DND-41 (cell line): ENCODE results near the gene ADIPOR1.

Experiments used
- ATAC-seq: fragments of 200-7000 bp; cut with Tn5 transposase; 3 replicates; pipeline ENCODE4 v1.9.1; 2021; ENCODE audit warnings: low read depth; ENCODE audit not compliant: insufficient read depth
- DNase-seq: peaks from one replicate; pipeline ENCODE4 v3.0.0-alpha.2; 2020
- H2AFZ ChIP-seq: 2 replicates; pipeline ENCODE4 v1.6.0; 2012; ENCODE audit warnings: low read depth, low read length
- H3K27ac ChIP-seq: 2 replicates; pipeline ENCODE4 v1.5.1; 2012; ENCODE audit warnings: low read length, inconsistent platforms
- H3K27me3 ChIP-seq: fragments of 200-600 bp; sonication (generic); 2 replicates; pipeline ENCODE4 v1.6.0; 2012; ENCODE audit warnings: low read length, mild to moderate bottlenecking, inconsistent platforms; ENCODE audit not compliant: insufficient read depth, poor library complexity
- H3K36me3 ChIP-seq: 2 replicates; pipeline ENCODE4 v1.5.1; 2012; ENCODE audit warnings: low read length, inconsistent platforms; ENCODE audit not compliant: insufficient read depth
- H3K4me1 ChIP-seq: 2 replicates; pipeline ENCODE4 v1.5.1; 2012; ENCODE audit warnings: mild to moderate bottlenecking, low read length; ENCODE audit not compliant: insufficient read depth
- H3K4me2 ChIP-seq: 2 replicates; pipeline ENCODE4 v1.6.0; 2012; ENCODE audit warnings: mild to moderate bottlenecking, moderate library complexity, low read length, inconsistent platforms; ENCODE audit not compliant: insufficient read depth
- H3K4me3 ChIP-seq, 2 experiments: fragments of 200-600 bp in 1 of 2; shearing (Covaris generic) in 1 of 2; 2 replicates each; pipeline ENCODE4 v1.5.1; 2012 to 2016; ENCODE audit warnings: inconsistent platforms in 2 of 2, low read length in 2 of 2, mild to moderate bottlenecking in 2 of 2, low read depth in 1 of 2, moderate library complexity in 1 of 2
- H3K79me2 ChIP-seq: 2 replicates; pipeline ENCODE4 v1.6.0; 2012; ENCODE audit warnings: low read length, inconsistent platforms; ENCODE audit not compliant: insufficient read depth
- H3K9ac ChIP-seq: 2 replicates; pipeline ENCODE4 v1.6.0; 2012; ENCODE audit warnings: low read depth, mild to moderate bottlenecking, inconsistent platforms, low read length, moderate library complexity
- H3K9me3 ChIP-seq: 2 replicates; pipeline ENCODE4 v1.5.1; 2012; ENCODE audit warnings: low read length, moderate library complexity, mild to moderate bottlenecking, inconsistent platforms; ENCODE audit not compliant: insufficient read depth, severe bottlenecking
- H4K20me1 ChIP-seq: 2 replicates; pipeline ENCODE4 v1.6.0; 2012; ENCODE audit warnings: low read length; ENCODE audit not compliant: insufficient read depth
- CTCF ChIP-seq: IDR thresholded peaks from 2 replicates; pipeline ENCODE4 v1.5.1; 2012; ENCODE audit warnings: borderline replicate concordance, low read length, moderate library complexity, mild to moderate bottlenecking; ENCODE audit not compliant: poor library complexity, severe bottlenecking; ENCODE audit errors: extremely low read depth
- EZH2 ChIP-seq: IDR thresholded peaks from 3 replicates; pipeline ENCODE4 v1.6.1; 2012; ENCODE audit warnings: borderline replicate concordance, low read depth, mild to moderate bottlenecking, moderate library complexity, low read length, inconsistent platforms; ENCODE audit not compliant: severe bottlenecking

ADIPOR1 gene

GRCh38 chr1:203002951-203003350 is 44.8 kb upstream of the ADIPOR1 start:
- peaks cover 25% of the 10 kb centered on the region for H3K4me1 ChIP-seq
- H3K4me2 ChIP-seq, result no peak overlapping the region
- H3K79me2 ChIP-seq, result peaks cover 11% of the 10 kb centered on the region
- no peak overlapping the region for H3K4me3 ChIP-seq
- H3K27me3 ChIP-seq, result no peaks in the 10 kb centered on the region
- ATAC-seq, result no peak
- no peak for DNase-seq
- TF ChIP-seq CTCF (no peak), EZH2 (no peak)
- no peaks in the 10 kb centered on the region for H3K9me3 ChIP-seq
- H3K36me3 ChIP-seq, result no peaks in the 10 kb centered on the region; the same call in 1 of the 2 replicates
- H4K20me1 ChIP-seq, result 0 out of 2 replicates have a peak, but pooled peaks cover under 1% of the 10 kb centered on the region
- H3K9ac ChIP-seq, result no peak overlapping the region
- H3K27ac ChIP-seq, result no peak overlapping the region
- no peak overlapping the region for H2AFZ ChIP-seq

- Histone ChIP-seq H3K36me3 (no peaks in the 10 kb centered on the region), H3K9me3 (no peaks in the 10 kb centered on the region), H4K20me1 (no peaks in the 10 kb centered on the region), H3K9ac (no peak overlapping the region), H3K4me3 (no peak overlapping the region), H3K79me2 (peaks cover 3% of the 10 kb centered on the region; the same call in 1 of the 2 replicates), H3K4me2 (no peak overlapping the region), H3K27me3 (no peaks in the 10 kb centered on the region), H3K27ac (no peak overlapping the region), H2AFZ (no peak overlapping the region), H3K4me1 (peaks cover 24% of the 10 kb centered on the region)
- ATAC-seq (no peak), DNase-seq (no peak)
- TF ChIP-seq CTCF (no peak), EZH2 (no peak)
Observed at GRCh38 chr1:203001986-203002385, 43.9 kb upstream of the ADIPOR1 start.

- H3K79me2 ChIP-seq, result no peaks in the 10 kb centered on the region
- no peaks in the 10 kb centered on the region for H3K9me3 ChIP-seq
- no peak for DNase-seq
- ATAC-seq, result no peak
- H3K4me1 ChIP-seq, result peaks cover 14% of the 10 kb centered on the region
- H3K4me2 ChIP-seq, result no peak overlapping the region
- H3K27me3 ChIP-seq, result peaks cover 3% of the 10 kb centered on the region
- no peak for TF ChIP-seq EZH2
- H3K36me3 ChIP-seq, result no peaks in the 10 kb centered on the region
- no peak overlapping the region for H3K27ac ChIP-seq
- no peak overlapping the region for H3K9ac ChIP-seq
- H3K4me3 ChIP-seq, result no peak overlapping the region
- H4K20me1 ChIP-seq, result no peaks in the 10 kb centered on the region
- no peak overlapping the region for H2AFZ ChIP-seq
Observed at GRCh38 chr1:203000217-203000944, 42.3 kb upstream of the ADIPOR1 start.

GRCh38 chr1:202998836-202999750 is 41.0 kb upstream of the ADIPOR1 start:
- peak overlapping the region in 1 of 2 experiments; percentile 38; a peak in 2 of 4 replicates for H3K4me3 ChIP-seq
- peaks cover 14% of the 10 kb centered on the region for H3K4me1 ChIP-seq
- DNase-seq, result peak; percentile 61
- TF ChIP-seq EZH2, result no peak
- TF ChIP-seq CTCF, result peak; percentile 88
- H3K79me2 ChIP-seq, result no peaks in the 10 kb centered on the region
- H3K4me2 ChIP-seq, result peak overlapping the region; percentile 63
- peak overlapping the region; percentile 36 for H3K9ac ChIP-seq
- H3K9me3 ChIP-seq, result no peaks in the 10 kb centered on the region
- H3K27ac ChIP-seq, result peak overlapping the region; percentile 12; the same call in 1 of the 2 replicates
- H2AFZ ChIP-seq, result peak overlapping the region; percentile 79
- peaks cover 3% of the 10 kb centered on the region for H3K27me3 ChIP-seq
- no peaks in the 10 kb centered on the region for H3K36me3 ChIP-seq
- ATAC-seq, result peak; percentile 83
- no peaks in the 10 kb centered on the region for H4K20me1 ChIP-seq
